ENCODE measurements around the gene ACIN1. TPM values are rescaled to one million over a fixed set of nuclear protein-coding genes. Genes with fewer than 3 reads are reported as not detected.
"Not testable (repeated sequence)": the region's sequence is repeated elsewhere in the genome, so short reads cannot be mapped to it uniquely, and the experiment has no call there.

The ACIN1 gene
- total RNA-seq, 3 donors from 2014 or later (not counting 1 experiment from before 2014, with no cell fraction given): 321 to 395 (median 347) TPM

DNA sequence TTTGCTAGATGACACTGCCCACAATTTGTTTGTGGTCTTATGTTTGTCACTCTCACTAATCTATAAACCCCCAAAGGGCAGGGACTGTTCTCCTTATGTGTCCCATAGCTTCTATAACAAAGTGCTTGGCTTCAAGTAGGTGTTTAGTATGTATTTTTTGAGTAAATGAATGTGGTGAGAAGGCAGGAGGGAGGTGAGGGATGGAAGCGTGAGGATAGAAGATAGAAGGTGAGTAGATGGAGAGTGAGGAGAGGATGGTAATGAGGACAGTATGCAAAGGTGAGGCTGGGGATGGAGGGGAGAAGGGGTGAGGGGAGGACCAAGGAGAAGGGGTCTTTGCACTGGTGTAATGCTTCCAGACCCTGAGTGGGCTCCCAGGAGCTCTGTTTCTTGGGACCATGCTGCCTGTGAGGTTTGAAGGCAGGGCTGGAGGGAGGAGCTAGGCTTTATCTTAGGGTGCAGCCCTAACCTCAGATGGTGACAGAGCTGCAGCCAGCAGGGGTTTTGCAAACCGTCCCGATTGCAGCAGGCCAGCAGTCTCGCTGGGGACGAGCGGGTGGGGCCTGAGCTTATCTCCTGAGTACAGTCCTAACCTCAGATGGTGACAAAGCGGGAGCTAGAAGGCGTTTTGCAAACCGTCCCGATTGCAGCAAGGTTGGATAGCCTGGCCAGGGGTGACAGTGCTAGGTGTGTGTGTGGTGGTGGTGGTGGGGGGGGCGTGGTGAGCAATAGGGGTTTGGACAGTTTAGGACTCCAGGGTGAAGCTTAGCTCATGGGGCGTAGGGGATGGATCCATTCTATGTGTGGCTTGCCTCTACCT, 17.6 kb upstream of the ACIN1 start:
- no peaks in the 10 kb centered on the region for H3K4me1 Mint-ChIP-seq
- 23% methylated on average over 10 of the region's 12 CpGs for WGBS (ENCODE audit: insufficient coverage)
- H3K4me3 Mint-ChIP-seq: no peak overlapping the region
- H3K36me3 Mint-ChIP-seq: no peaks in the 10 kb centered on the region
- ATAC-seq: peak in 2 of 3 donors; percentile 39 to 87
- no peak for DNase-seq
- Histone ChIP-seq H3K9me3 (ENCODE audit: control insufficient read depth, insufficient read depth, low read length) (no peaks in the 10 kb centered on the region), H3K27ac (ENCODE audit: low read length) (no peak overlapping the region), H3K36me3 (ENCODE audit: control insufficient read depth, insufficient read depth, low read length) (no peaks in the 10 kb centered on the region), H3K4me3 (ENCODE audit: low read length) (no peak overlapping the region), H3K4me1 (ENCODE audit: control insufficient read depth, insufficient read depth, low read length) (no peaks in the 10 kb centered on the region), H3K27me3 (ENCODE audit: control insufficient read depth, insufficient read depth, low read length) (no peaks in the 10 kb centered on the region)
- H3K27ac Mint-ChIP-seq: no peak overlapping the region
- no peak for TF ChIP-seq CTCF (IDR thresholded peaks at IDR 0.05)
- H3K27me3 Mint-ChIP-seq (ENCODE audit: low read depth in 2 of 2): peaks cover 0 to 10% of the 10 kb centered on the region in 2 donors
- intact Hi-C loops (cut with micrococcal nuclease): no loop called here
- no peaks in the 10 kb centered on the region for H3K9me3 Mint-ChIP-seq

- 62% methylated on average over 5 of the region's 5 CpGs for WGBS (ENCODE audit: insufficient coverage)
- no peak overlapping the region for H3K4me3 Mint-ChIP-seq
- Histone ChIP-seq H3K4me3 (ENCODE audit: low read length) (no peak overlapping the region), H3K9me3 (ENCODE audit: control insufficient read depth, insufficient read depth, low read length) (no peaks in the 10 kb centered on the region), H3K27ac (ENCODE audit: low read length) (no peak overlapping the region), H3K36me3 (ENCODE audit: control insufficient read depth, insufficient read depth, low read length) (no peaks in the 10 kb centered on the region), H3K4me1 (ENCODE audit: control insufficient read depth, insufficient read depth, low read length) (no peaks in the 10 kb centered on the region), H3K27me3 (ENCODE audit: control insufficient read depth, insufficient read depth, low read length) (no peaks in the 10 kb centered on the region)
- no peaks in the 10 kb centered on the region for H3K4me1 Mint-ChIP-seq
- no peak for ATAC-seq
- H3K27ac Mint-ChIP-seq: no peak overlapping the region
- intact Hi-C loops (cut with micrococcal nuclease): no loop called here
- no peak for TF ChIP-seq CTCF (IDR thresholded peaks at IDR 0.05)
- DNase-seq: no peak
- no peaks in the 10 kb centered on the region for H3K9me3 Mint-ChIP-seq
- H3K27me3 Mint-ChIP-seq (ENCODE audit: low read depth in 2 of 2): peaks cover 0 to 10% of the 10 kb centered on the region in 2 donors
- H3K36me3 Mint-ChIP-seq: no peaks in the 10 kb centered on the region
Observed at GRCh38 chr14:23110579-23111365, 15.8 kb upstream of the ACIN1 start.

- no peak for ATAC-seq
- no CpG with 5 or more reads among the region's 1 CpG for WGBS (ENCODE audit: insufficient coverage)
Observed at GRCh38 chr14:23109769-23110168, 14.8 kb upstream of the ACIN1 start.

DNA sequence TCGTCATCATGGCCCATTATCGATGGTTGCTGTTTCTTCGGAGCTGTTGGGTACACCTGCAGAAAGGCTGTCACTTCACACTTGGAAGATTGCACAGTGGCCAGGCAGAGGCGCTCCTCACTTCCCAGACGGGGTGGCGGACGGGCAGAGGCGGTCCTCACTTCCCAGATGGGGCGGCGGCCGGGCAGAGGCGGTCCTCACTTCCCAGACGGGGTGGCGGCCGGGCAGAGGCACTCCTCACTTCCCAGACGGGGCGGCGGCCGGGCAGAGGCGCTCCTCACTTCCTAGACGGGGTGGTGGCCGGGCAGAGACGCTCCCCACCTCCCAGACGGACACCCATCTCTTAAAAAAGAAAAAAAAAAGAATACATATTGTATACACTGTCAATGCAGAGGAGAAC, 13.2 kb upstream of the ACIN1 start:
- 96% methylated on average over 13 of the region's 24 CpGs for WGBS (ENCODE audit: insufficient coverage)
- H3K4me1 ChIP-seq (ENCODE audit: control insufficient read depth, insufficient read depth, low read length); H3K36me3 Mint-ChIP-seq; H3K27me3 ChIP-seq (ENCODE audit: control insufficient read depth, insufficient read depth, low read length); H3K4me3 ChIP-seq (ENCODE audit: low read length); ATAC-seq; H3K9me3 Mint-ChIP-seq; H3K27ac Mint-ChIP-seq; H3K9me3 ChIP-seq (ENCODE audit: control insufficient read depth, insufficient read depth, low read length); H3K36me3 ChIP-seq (ENCODE audit: control insufficient read depth, insufficient read depth, low read length); intact Hi-C loops (cut with micrococcal nuclease); H3K27ac ChIP-seq (ENCODE audit: low read length); DNase-seq; H3K4me3 Mint-ChIP-seq; H3K27me3 Mint-ChIP-seq (ENCODE audit: low read depth in 2 of 2); H3K4me1 Mint-ChIP-seq: not testable (repeated sequence)

More at GRCh38 chr14:23109769-23110168, 14.8 kb upstream of the ACIN1 start:
- Mint-ChIP-seq H3K4me1 (no peaks in the 10 kb centered on the region), H3K27ac (no peak overlapping the region), H3K4me3 (no peak overlapping the region), H3K36me3 (no peaks in the 10 kb centered on the region), H3K27me3 (ENCODE audit: low read depth in 2 of 2) (peaks cover 0 to 7% of the 10 kb centered on the region in 2 donors), H3K9me3 (no peaks in the 10 kb centered on the region)
- no peak for DNase-seq
- Histone ChIP-seq H3K4me1 (ENCODE audit: control insufficient read depth, insufficient read depth, low read length) (no peaks in the 10 kb centered on the region), H3K27ac (ENCODE audit: low read length) (no peak overlapping the region), H3K9me3 (ENCODE audit: control insufficient read depth, insufficient read depth, low read length) (no peaks in the 10 kb centered on the region), H3K36me3 (ENCODE audit: control insufficient read depth, insufficient read depth, low read length) (no peaks in the 10 kb centered on the region), H3K27me3 (ENCODE audit: control insufficient read depth, insufficient read depth, low read length) (no peaks in the 10 kb centered on the region), H3K4me3 (ENCODE audit: low read length) (no peak overlapping the region)
- TF ChIP-seq CTCF (IDR thresholded peaks at IDR 0.05): no peak
- intact Hi-C loops (cut with micrococcal nuclease): loop anchor here (1.0 kb wide), 1 partner anchor 40 kb away; no protein-coding TSS in a partner anchor

DNA sequence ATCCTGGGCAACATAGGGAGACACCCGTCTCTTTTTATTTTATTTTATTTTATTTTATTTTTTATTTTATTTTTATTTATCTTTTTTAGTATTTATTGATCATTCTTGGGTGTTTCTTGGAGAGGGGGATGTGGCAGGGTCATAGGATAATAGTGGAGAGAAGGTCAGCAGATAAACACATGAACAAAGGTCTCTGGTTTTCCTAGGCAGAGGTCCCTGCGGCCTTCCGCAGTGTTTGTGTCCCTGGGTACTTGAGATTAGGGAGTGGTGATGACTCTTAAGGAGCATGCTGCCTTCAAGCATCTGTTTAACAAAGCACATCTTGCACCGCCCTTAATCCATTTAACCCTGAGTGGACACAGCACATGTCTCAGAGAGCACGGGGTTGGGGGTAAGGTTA, 12.7 kb upstream of the ACIN1 start:
- H3K36me3 ChIP-seq (ENCODE audit: control insufficient read depth, insufficient read depth, low read length); H3K27me3 Mint-ChIP-seq (ENCODE audit: low read depth in 2 of 2); H3K27ac Mint-ChIP-seq; H3K27me3 ChIP-seq (ENCODE audit: control insufficient read depth, insufficient read depth, low read length); H3K36me3 Mint-ChIP-seq; H3K4me3 Mint-ChIP-seq; H3K9me3 ChIP-seq (ENCODE audit: control insufficient read depth, insufficient read depth, low read length); H3K27ac ChIP-seq (ENCODE audit: low read length); H3K4me3 ChIP-seq (ENCODE audit: low read length); ATAC-seq; DNase-seq; H3K4me1 ChIP-seq (ENCODE audit: control insufficient read depth, insufficient read depth, low read length); H3K9me3 Mint-ChIP-seq; intact Hi-C loops (cut with micrococcal nuclease); H3K4me1 Mint-ChIP-seq: not testable (repeated sequence)
- WGBS (ENCODE audit: insufficient coverage): no CpG with 5 or more reads among the region's 5 CpGs
